ENCODE measurements around the gene MAP1LC3B2. TPM values are rescaled to one million over a fixed set of nuclear protein-coding genes. Genes with fewer than 3 reads are reported as not detected.

Gene MAP1LC3B2
- total RNA-seq, 1 donor from 2014 or later, result 0.79 TPM

- Histone ChIP-seq H3K27me3 (ENCODE audit: control insufficient read depth, insufficient read depth, low read length) (no peaks in the 10 kb centered on the region), H3K36me3 (ENCODE audit: control insufficient read depth, insufficient read depth, low read length) (no peaks in the 10 kb centered on the region), H3K4me3 (ENCODE audit: low read depth, low read length) (no peak overlapping the region)
- FAIRE-seq, result no peak
- no peak for DNase-seq (ENCODE audit: low read depth)
- TF ChIP-seq, protein P1, sequence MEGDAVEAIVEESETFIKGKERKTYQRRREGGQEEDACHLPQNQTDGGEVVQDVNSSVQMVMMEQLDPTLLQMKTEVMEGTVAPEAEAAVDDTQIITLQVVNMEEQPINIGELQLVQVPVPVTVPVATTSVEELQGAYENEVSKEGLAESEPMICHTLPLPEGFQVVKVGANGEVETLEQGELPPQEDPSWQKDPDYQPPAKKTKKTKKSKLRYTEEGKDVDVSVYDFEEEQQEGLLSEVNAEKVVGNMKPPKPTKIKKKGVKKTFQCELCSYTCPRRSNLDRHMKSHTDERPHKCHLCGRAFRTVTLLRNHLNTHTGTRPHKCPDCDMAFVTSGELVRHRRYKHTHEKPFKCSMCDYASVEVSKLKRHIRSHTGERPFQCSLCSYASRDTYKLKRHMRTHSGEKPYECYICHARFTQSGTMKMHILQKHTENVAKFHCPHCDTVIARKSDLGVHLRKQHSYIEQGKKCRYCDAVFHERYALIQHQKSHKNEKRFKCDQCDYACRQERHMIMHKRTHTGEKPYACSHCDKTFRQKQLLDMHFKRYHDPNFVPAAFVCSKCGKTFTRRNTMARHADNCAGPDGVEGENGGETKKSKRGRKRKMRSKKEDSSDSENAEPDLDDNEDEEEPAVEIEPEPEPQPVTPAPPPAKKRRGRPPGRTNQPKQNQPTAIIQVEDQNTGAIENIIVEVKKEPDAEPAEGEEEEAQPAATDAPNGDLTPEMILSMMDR (IDR thresholded peaks at IDR 0.05; ENCODE audit: insufficient read depth, low read length, severe bottlenecking), result no peak
Measured at GRCh38 chr12:116589581-116589980, 30.4 kb downstream of the MAP1LC3B2 start.

- TF ChIP-seq, protein P1 (IDR thresholded peaks at IDR 0.05; ENCODE audit: insufficient read depth, low read length, severe bottlenecking), result no peak
- FAIRE-seq, result no peak
- Histone ChIP-seq H3K36me3 (ENCODE audit: control insufficient read depth, insufficient read depth, low read length) (no peaks in the 10 kb centered on the region), H3K27me3 (ENCODE audit: control insufficient read depth, insufficient read depth, low read length) (no peaks in the 10 kb centered on the region), H3K4me3 (ENCODE audit: low read depth, low read length) (no peak overlapping the region)
- DNase-seq (ENCODE audit: low read depth), result no peak
Measured at GRCh38 chr12:116590561-116590960, 31.4 kb downstream of the MAP1LC3B2 start.

- Histone ChIP-seq H3K4me3 (ENCODE audit: low read depth, low read length) (no peak overlapping the region), H3K36me3 (ENCODE audit: control insufficient read depth, insufficient read depth, low read length) (no peaks in the 10 kb centered on the region), H3K27me3 (ENCODE audit: control insufficient read depth, insufficient read depth, low read length) (no peaks in the 10 kb centered on the region)
- FAIRE-seq (no peak), DNase-seq (ENCODE audit: low read depth) (no peak)
- TF ChIP-seq, protein P1 (IDR thresholded peaks at IDR 0.05; ENCODE audit: insufficient read depth, low read length, severe bottlenecking), result no peak
Measured at GRCh38 chr12:116591855-116592637, 32.9 kb downstream of the MAP1LC3B2 start.

DNA sequence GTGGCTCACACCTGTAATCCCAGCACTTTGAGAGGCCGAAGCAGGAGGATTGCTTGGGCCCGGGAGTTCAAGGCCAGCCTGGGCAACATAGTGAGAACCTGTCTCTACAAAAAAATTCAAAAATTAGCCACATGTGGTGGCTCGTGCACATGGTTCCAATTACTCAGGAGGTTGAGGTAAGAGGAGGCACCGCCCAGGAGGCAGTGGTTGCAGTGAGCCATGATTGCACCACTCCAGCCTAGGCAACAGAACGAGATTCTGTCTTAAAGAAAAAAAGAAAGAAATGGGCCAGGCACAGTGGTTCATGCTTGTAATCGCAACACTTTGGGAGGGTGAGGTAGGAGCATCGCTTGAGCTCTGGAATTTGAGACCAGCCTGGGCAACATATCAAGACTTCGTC lies 33.5 kb downstream of the MAP1LC3B2 start:
- Histone ChIP-seq H3K4me3 (ENCODE audit: low read depth, low read length) (no peak overlapping the region), H3K36me3 (ENCODE audit: control insufficient read depth, insufficient read depth, low read length) (no peaks in the 10 kb centered on the region), H3K27me3 (ENCODE audit: control insufficient read depth, insufficient read depth, low read length) (no peaks in the 10 kb centered on the region)
- no peak for FAIRE-seq
- TF ChIP-seq, protein P1 (IDR thresholded peaks at IDR 0.05; ENCODE audit: insufficient read depth, low read length, severe bottlenecking), result no peak
- peak; percentile 43 for DNase-seq (ENCODE audit: low read depth)

GRCh38 chr12:116594325-116595038 lies 35.3 kb downstream of the MAP1LC3B2 start:
- DNase-seq (ENCODE audit: low read depth), result no peak
- TF ChIP-seq, protein P1 (IDR thresholded peaks at IDR 0.05; ENCODE audit: insufficient read depth, low read length, severe bottlenecking), result no peak
- Histone ChIP-seq H3K4me3 (ENCODE audit: low read depth, low read length) (no peak overlapping the region), H3K27me3 (ENCODE audit: control insufficient read depth, insufficient read depth, low read length) (no peaks in the 10 kb centered on the region), H3K36me3 (ENCODE audit: control insufficient read depth, insufficient read depth, low read length) (no peaks in the 10 kb centered on the region)
- FAIRE-seq, result no peak

All from bronchial epithelial cell (primary cell).